ENCODE results near the gene ARHGAP44. TPM values are rescaled to one million over a fixed set of nuclear protein-coding genes. Genes with fewer than 3 reads are reported as not detected.
A peak's percentile ranks its signal among the peaks of the same experiment; 100 is the strongest.

ARHGAP44 gene
- total RNA-seq, 1 donor from 2014 or later = 8.7 TPM

DNA sequence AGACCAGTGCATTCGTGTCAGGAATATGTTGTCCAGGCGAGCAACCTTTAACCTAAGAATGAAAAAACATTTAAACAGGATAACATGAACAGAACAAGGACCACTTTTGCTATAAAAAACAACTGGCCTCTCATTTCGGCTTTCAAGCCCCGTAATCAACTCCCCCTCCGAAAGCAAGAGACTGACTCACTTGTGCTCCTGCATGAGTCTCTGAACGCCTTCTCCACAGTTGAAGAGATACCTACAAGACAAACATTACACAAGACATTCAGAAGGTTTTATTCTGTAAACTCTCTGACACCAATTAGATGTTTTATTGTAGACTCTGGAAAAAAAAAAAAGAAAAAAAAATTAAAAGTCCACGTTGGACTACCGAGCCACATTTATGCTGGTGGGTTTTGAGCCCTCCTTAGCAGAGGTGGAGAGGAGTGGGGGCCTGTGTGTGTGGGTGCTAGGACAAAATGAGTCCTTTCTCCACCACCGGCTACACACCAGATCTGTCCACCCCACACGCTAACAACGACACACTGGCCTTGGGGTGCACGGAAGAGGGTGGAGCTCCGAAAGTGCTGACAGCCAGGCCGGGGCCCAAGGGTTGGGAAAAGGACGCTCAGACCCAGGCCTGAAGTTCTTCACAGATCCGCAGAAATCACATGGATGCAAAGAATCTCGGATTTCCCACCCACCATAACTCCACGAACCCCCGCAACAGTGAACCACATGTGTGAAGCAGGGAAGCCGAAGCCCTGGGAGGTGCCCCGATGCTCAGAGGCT, 227.8 kb downstream of the ARHGAP44 start:
- peak overlapping the region; percentile 16 for H3K27ac ChIP-seq
- H3K4me1 Mint-ChIP-seq = peaks cover 7% of the 10 kb centered on the region
- no peaks in the 10 kb centered on the region for H3K9me3 Mint-ChIP-seq
- peaks cover 17% of the 10 kb centered on the region for H3K79me2 ChIP-seq (ENCODE audit: low read depth)
- no peak overlapping the region for H3K27ac Mint-ChIP-seq
- peaks cover 3% of the 10 kb centered on the region for H3K27me3 Mint-ChIP-seq (ENCODE audit: insufficient read depth, low read depth)
- H3K4me3 ChIP-seq = peak overlapping the region; percentile 78
- peak overlapping the region; percentile 94 for H3K4me3 Mint-ChIP-seq
- peaks cover 8% of the 10 kb centered on the region for H4K20me1 ChIP-seq (ENCODE audit: low read depth)
- peaks cover 5% of the 10 kb centered on the region for H3K4me1 ChIP-seq
- TF ChIP-seq, protein P1, sequence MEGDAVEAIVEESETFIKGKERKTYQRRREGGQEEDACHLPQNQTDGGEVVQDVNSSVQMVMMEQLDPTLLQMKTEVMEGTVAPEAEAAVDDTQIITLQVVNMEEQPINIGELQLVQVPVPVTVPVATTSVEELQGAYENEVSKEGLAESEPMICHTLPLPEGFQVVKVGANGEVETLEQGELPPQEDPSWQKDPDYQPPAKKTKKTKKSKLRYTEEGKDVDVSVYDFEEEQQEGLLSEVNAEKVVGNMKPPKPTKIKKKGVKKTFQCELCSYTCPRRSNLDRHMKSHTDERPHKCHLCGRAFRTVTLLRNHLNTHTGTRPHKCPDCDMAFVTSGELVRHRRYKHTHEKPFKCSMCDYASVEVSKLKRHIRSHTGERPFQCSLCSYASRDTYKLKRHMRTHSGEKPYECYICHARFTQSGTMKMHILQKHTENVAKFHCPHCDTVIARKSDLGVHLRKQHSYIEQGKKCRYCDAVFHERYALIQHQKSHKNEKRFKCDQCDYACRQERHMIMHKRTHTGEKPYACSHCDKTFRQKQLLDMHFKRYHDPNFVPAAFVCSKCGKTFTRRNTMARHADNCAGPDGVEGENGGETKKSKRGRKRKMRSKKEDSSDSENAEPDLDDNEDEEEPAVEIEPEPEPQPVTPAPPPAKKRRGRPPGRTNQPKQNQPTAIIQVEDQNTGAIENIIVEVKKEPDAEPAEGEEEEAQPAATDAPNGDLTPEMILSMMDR (IDR thresholded peaks at IDR 0.05) = no peak
- TF ChIP-seq EZH2 (IDR thresholded peaks at IDR 0.05) = no peak
- TF ChIP-seq EZH2phosphoT487 (IDR thresholded peaks at IDR 0.05) = no peak
- peaks cover 7% of the 10 kb centered on the region for H3F3A ChIP-seq (ENCODE audit: low read depth)
- H3K36me3 Mint-ChIP-seq = peaks cover 14% of the 10 kb centered on the region
- H3K9me3 ChIP-seq (ENCODE audit: low read depth) = no peaks in the 10 kb centered on the region
- peaks cover 6% of the 10 kb centered on the region for H3K36me3 ChIP-seq
- peak overlapping the region; percentile 44 for H3K9ac ChIP-seq
- H2AFZ ChIP-seq (replicated peaks) = peak overlapping the region; percentile 92
- no peaks in the 10 kb centered on the region for H3K27me3 ChIP-seq
- peak overlapping the region; percentile 93 for H3K4me2 ChIP-seq
- DNase-seq (ENCODE audit: low spot score) = no peak

DNA sequence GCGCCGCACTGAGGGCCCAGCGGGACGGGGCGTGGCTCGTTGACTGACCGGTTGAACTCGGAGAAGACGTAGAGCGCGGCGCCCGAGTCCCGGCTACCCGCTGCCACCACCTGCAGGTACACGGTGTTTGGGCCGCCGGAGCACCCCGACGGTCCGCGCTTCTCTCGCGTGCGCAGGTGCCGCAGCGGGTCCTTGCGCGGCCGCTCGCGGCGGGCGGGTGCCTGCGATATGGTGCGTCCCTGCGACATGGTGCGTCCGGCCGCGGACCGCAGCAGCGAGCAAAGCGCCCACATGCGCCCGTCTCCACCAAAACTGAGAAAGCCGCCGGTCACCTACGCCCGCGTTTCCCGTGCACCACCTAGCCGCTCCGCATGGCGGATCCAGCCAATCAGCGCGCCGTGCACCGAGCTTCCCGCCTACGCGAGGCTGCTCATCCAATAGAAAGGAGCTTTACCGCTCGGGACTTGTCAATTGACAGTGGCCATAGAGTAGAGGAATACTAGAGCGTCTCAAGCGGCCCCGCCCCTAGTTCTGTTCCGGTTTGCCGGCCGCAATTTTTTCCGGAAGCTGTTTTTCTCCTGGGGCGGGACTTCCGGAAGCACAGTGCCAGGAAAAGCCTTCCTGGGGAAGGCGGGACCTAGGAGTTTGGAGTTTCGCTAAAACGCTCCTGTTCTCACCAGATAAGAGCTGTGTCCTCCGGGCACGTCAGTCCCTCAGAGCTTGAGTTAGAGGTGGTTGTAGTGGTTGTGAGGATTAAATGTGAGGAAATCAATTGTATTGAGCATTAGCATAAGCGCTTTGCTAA, 228.6 kb downstream of the ARHGAP44 start, which contains the start of gene ELAC2:
TSS of gene ELAC2 (minus strand) at position 373 of the 805 bp plus-strand sequence. CDS start at position 293, 80 bp downstream.
- Histone ChIP-seq H3K79me2 (ENCODE audit: low read depth) (peaks cover 17% of the 10 kb centered on the region), H3K9me3 (ENCODE audit: low read depth) (no peaks in the 10 kb centered on the region)

DNA sequence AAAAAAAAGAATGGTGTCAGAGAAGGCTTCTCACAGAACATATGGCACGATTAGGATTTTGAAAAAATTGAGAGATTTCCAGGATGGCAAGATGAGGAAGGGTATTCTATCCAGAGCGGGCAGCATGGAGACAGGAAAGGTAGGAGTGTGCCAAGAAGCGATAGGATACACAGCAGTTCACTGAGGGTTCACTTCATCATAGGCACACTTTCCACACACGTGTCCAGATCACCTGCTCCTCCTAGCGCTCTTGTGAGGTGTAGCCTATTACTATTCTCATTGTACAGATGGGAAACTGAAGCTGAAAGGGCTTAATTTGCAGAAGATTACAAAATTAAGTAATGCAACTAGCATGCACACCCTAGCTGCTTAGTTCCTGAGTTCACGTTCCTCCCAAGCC, 234.7 kb downstream of the ARHGAP44 start:
- no peaks in the 10 kb centered on the region for H3K9me3 Mint-ChIP-seq
- H3K36me3 ChIP-seq = no peaks in the 10 kb centered on the region
- H3K4me3 Mint-ChIP-seq = peak overlapping the region; percentile 12
- no peaks in the 10 kb centered on the region for H3K27me3 ChIP-seq
- H3K4me1 Mint-ChIP-seq = peaks cover 12% of the 10 kb centered on the region
- peak overlapping the region; percentile 45 for H3K4me2 ChIP-seq
- no peaks in the 10 kb centered on the region for H4K20me1 ChIP-seq (ENCODE audit: low read depth)
- peaks cover 3% of the 10 kb centered on the region for H3K4me1 ChIP-seq
- H3K27ac Mint-ChIP-seq = peak overlapping the region; percentile 31
- no peak overlapping the region for H3K4me3 ChIP-seq
- DNase-seq (ENCODE audit: low spot score) = no peak
- no peaks in the 10 kb centered on the region for H3K36me3 Mint-ChIP-seq
- no peaks in the 10 kb centered on the region for H3K9me3 ChIP-seq (ENCODE audit: low read depth)
- TF ChIP-seq EZH2phosphoT487 (IDR thresholded peaks at IDR 0.05) (no peak), EZH2 (IDR thresholded peaks at IDR 0.05) (no peak)
- TF ChIP-seq, protein P1 (IDR thresholded peaks at IDR 0.05) = no peak
- H2AFZ ChIP-seq (replicated peaks) = peak overlapping the region; percentile 96
- peaks cover 10% of the 10 kb centered on the region for H3F3A ChIP-seq (ENCODE audit: low read depth)
- no peaks in the 10 kb centered on the region for H3K79me2 ChIP-seq (ENCODE audit: low read depth)
- H3K27ac ChIP-seq = no peak overlapping the region
- H3K27me3 Mint-ChIP-seq (ENCODE audit: insufficient read depth, low read depth) = peaks cover 5% of the 10 kb centered on the region
- H3K9ac ChIP-seq = no peak overlapping the region

More for the DNA sequence above, 228.6 kb downstream of the ARHGAP44 start, which contains the start of gene ELAC2:
- peak; percentile 99 for DNase-seq (ENCODE audit: low spot score)
- peaks cover 5% of the 10 kb centered on the region for H3K4me1 ChIP-seq
- H3K9ac ChIP-seq = peak within 1 kb of the TSS; percentile 44
- H3K27ac ChIP-seq = peak within 1 kb of the TSS; percentile 16
- TF ChIP-seq EZH2 (IDR thresholded peaks at IDR 0.05) (no peak), EZH2phosphoT487 (IDR thresholded peaks at IDR 0.05) (no peak)
- TF ChIP-seq, protein P1 (IDR thresholded peaks at IDR 0.05) = peak; percentile 20
- peak within 1 kb of the TSS; percentile 78 for H3K4me3 ChIP-seq
- Mint-ChIP-seq H3K4me3 (peak within 1 kb of the TSS; percentile 94), H3K4me1 (peaks cover 7% of the 10 kb centered on the region), H3K27ac (peak within 1 kb of the TSS; percentile 90), H3K36me3 (peaks cover 12% of the 10 kb centered on the region), H3K27me3 (ENCODE audit: insufficient read depth, low read depth) (no peaks in the 10 kb centered on the region), H3K9me3 (no peaks in the 10 kb centered on the region)
- peaks cover 8% of the 10 kb centered on the region for H4K20me1 ChIP-seq (ENCODE audit: low read depth)
- no peaks in the 10 kb centered on the region for H3K27me3 ChIP-seq
- H3K4me2 ChIP-seq = peak within 1 kb of the TSS; percentile 93
- H3K36me3 ChIP-seq = peaks cover 6% of the 10 kb centered on the region
- H2AFZ ChIP-seq (replicated peaks) = peak within 1 kb of the TSS; percentile 92
- peaks cover 7% of the 10 kb centered on the region for H3F3A ChIP-seq (ENCODE audit: low read depth)
